GM21447 (cell line): ENCODE measurements around the gene FOLR2.
"Not testable (repeated sequence)": the region's sequence is repeated elsewhere in the genome, so short reads cannot be mapped to it uniquely, and the experiment has no call there.

Experiments
- ATAC-seq: cut with Tn5 transposase; IDR thresholded peaks from one replicate; pipeline ENCODE4 v1.9.1; 2021; ENCODE audit not compliant: unreplicated experiment

The FOLR2 gene

DNA sequence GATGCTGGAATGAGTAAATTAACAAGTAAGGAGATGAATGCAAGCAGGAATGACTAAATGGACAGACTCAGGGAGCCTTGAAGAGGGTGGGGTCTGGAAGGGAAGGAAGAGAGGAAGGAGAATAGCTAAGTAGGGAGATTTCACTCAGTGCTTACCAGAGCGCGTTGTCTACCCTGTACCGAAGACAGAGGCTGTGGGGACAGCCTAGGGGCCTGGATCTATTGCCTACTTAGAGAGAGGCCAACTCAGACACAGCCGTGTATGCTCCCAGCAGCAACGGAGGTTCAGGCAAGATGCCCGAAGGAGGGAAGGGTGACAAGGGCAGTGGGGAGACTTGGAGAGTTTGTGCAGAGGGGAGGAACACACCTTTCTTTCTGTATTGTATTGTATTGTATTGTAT is at the start of gene FOLR2:
FOLR2 (plus strand) TSS at position 157 of the 400 bp plus-strand sequence. CDS start 1,791 bp downstream, outside the sequence.
- no peak for ATAC-seq

DNA sequence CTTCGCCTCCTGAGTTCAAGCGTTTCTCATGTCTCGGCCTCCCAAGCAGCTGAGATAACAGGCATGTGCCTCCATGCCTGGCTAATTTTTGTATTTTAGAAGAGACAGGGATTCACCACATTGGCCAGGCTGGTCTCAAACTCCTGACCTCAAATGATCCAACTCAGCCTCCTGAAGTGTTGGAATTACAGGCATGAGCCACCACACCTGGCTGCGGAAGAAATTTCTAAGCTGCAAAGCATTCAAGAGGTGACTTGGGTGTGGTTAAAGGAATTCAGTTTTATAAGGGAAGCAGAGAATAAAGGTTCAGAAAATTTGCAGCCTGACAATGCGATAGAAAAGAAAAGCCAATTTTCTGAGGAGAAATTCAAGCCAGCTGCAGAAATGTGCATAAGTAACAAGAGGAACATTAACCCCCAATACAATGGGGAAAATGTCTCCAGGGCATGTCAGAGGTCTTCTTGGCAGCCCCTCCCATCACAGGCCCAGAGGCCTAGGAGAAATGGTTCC is 47.5 kb upstream of the FOLR2 start:
- not testable (repeated sequence) for ATAC-seq

DNA sequence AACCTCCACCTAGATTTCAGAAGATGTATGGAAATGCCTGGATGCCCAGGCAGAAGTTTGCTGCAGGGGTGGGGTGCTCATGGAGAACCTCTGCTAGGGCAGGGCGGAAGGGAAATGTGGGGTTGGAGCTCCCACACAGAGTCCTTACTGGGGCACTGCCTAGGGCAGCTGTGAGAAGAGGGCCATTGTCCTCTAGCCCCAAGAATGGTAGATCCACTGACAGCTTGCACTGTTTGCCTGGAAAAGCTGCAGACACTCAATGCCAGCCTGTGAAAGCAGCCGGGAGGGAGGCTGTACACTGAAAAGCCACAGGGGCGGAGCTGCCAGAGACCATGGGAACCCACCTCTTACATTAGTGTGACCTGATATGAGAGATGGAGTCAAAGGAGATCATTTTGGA is 46.8 kb upstream of the FOLR2 start:
- ATAC-seq = not testable (repeated sequence)

DNA sequence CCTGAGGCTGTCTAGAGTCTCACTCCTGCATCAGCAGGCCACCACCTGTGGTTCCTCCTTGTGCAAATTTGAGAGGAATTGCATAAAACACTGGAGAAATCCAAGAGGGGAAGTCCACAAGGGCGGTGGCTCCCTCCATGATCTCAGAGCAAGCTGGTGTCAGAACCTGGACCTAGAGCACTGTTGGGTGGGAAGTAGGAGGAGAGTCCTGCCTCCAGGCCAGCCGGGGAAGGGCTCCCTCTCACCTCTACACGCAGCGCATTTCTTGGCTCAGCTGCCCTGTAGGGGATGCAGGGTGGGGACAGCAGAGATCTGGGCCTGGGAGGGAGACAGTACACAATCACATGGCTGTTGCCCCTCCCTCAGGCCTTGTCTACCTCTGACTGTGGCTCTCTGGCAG is 44.6 kb upstream of the FOLR2 start:
- ATAC-seq = not testable (repeated sequence)

DNA sequence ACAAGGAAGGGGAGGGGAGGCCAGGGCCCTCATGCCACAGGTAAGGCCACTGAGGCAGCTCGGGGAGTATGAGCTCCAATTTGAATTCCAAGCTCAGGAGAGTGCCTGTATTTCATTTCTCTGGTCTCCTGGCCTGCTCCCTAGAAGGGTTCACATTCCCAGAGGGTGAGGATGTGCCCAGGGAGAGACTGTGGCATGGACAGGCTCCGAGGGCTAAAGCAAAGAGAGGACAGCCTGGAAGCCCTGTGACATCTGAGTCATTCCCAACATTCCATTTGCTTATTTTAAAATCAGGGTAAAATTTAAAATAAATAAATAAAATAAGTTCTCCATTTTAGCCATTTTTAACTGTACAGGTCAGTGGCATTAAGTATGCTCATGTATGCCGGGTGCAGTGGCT is 43.3 kb upstream of the FOLR2 start:
- no peak for ATAC-seq

DNA sequence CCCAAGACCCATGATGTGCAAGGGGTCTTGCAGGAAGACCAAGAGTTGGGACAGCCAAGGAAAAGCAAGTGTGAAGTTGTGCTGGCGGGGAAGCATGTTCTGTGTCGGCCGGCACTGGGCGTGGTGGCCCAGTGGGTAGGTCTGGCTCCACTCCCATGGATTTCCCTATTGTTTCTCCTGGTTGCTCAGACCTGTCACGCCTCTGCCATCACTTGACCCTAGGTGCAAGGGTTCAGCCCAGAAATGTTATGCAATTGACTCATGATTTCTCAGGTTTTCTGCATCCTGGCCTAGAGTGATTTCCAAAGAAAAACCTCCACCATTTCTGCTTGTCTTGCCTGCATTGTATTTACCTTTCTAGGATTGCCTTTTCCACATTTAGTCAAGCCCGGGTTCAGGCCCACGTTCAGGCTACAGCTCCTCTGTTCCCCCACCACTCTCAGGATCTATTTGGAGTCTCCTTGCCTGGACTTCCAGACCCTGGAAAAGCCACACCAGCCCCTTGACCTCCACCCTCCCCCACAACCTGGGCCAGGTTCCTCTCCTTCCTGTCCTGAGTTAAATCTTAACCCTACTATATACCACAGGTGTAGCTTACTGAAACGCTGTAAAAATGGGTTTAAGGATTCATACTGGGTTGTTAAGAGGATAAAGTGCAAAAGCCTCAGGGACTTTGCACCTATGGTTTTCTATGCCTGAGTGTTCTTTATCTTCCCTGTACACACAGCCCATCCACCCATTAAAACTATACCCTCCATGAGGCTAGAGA is 42.1 kb upstream of the FOLR2 start:
- no peak for ATAC-seq

DNA sequence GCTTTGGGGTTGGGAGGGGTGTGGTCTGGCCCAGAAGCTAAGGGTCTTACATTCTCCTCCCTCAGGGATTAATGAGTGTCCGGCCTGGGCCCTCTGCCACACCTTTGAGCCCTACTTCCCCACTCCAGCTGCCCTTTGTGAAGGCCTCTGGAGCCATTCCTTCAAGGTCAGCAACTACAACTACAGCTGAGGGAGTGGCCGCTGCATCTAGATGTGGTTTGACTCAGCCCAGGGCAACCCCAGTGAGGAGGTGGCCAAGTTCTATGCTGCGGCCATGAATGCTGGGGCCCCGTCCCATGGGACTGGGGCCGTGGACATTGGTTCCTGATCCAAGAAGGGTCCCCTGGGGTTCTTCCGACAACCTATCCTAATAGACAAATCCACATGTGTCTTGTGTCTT is 38.9 kb upstream of the FOLR2 start:
- ATAC-seq = no peak

DNA sequence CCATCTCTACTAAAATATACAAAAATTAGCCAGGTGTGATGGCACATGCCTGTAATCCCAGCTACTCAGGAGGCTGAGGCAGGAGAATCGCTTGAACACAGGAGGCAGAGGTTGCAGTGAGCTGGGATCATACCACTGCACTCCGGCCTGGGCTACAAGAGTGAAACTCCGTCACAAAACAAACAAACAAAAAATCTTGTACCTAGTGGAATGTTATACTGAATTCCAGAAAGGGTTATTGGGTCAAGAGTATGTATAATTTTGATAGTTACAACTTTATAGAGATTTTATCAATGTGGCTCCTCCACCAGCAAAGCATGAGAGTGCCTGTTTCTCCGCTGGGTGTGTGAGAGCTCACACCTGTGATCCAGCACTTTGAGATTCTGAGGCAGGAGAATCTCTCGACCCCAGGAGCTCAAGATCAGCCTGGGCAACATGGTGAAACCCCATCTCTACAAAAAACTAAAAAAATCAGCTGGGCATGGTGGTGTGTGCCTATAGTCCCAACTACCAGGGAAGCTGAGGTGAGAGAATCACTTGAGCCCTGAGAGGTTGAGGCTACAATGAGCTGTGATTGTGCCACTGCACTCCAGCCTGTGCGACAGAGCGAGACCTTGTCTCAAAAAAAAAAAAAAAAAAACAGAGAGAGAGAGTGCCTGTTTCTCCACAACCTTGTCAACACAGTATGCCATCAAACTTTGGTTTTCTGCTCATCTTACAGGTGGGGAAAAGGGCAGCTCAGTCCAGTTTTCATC is 37.4 kb upstream of the FOLR2 start:
- no peak for ATAC-seq

DNA sequence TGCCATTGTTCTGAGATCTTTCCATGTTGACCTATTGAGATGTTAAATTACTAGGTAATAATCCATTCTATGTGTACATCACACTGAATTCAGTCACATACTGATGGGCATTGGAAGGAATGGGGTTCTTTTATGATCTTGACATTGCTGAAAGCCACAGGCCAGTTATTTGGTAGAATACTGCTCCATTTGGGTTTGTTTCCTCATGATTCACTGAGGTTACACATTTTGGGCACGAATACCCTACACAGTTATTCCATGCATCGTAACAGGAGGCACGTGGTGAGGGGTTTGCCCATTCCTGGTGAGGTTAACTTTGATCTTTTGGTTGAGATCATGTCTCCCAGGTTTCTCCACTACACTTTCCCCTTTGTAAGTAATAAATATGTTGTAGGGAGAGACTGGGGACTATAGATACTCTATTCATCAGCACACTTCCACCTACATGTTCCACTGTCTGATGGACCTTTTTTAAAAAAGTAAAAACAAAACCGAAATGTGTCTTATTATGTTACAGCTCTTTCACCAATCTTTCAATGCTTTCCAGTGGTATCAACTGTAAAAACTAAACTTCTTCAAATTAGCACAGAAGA is 36.7 kb upstream of the FOLR2 start:
- no peak for ATAC-seq

DNA sequence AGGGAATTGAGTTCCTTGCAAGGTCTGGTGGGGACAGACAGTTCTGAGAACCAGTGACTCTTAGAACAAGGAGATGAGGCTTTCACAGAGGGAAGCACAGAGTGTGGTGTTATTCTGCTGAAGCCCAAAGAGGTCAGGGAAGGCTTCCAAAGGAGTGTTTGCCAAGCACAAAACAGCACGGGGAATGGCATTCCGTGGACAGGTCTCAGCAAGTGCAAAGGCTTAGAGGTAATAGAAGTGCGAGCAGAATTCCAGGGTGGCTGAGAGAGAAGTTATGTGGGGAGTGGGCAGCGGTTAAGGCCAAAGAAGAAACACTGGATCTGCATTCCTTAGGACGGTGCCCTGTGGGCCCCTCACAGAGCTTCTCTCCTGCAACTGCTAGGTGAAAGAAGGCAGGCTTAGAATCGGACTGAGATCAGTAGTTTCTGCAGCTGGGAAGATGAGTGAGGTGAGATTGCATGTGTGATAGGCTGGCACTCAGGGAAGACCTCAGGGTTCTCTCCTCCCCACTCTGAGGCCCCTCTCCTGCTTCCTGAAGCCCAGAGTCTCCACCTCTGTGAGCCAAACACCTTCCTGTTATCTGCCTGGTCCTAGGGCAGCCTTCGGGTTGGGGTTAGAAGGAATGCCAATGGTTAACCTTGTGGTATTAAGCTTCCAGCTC is 35.6 kb upstream of the FOLR2 start:
- not testable (repeated sequence) for ATAC-seq

DNA sequence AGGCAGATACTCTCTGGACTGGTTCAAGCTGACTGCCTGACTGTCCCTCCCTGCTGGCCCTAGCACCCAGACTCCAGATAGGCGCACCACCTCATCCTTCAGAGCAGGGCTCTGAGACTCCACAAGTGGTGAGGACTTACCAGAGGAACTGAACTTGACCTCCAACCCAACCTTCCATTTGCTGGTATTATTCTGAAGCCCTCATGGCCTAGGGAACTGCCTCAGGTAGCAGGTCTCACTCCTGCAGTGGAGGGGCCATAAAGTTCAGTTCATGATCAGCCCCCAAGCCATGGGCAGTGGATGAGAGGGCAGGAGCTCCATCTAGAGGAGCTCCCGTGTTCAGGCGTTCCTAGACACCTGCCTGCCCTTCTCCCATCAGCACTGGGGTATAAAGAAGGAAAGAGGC is 35.0 kb upstream of the FOLR2 start:
- not testable (repeated sequence) for ATAC-seq

DNA sequence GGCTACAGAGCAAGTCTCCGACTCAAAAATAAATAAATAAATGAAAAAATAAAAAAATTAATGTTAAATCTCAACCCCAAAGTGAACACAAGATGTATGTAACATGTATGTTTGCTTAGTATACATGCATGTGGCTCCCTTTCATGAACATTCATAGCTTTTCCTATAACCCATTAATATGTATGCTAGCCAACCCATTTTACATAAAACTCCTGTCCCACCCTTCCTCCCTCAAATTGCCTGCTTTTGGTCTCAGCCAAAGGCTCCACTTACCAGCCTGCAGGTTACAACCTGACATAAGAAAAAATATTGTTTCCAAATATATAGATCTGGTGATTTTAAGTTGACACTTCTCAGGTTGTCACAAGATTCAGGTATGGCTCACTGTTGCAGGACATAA is 28.3 kb upstream of the FOLR2 start:
- no peak for ATAC-seq

DNA sequence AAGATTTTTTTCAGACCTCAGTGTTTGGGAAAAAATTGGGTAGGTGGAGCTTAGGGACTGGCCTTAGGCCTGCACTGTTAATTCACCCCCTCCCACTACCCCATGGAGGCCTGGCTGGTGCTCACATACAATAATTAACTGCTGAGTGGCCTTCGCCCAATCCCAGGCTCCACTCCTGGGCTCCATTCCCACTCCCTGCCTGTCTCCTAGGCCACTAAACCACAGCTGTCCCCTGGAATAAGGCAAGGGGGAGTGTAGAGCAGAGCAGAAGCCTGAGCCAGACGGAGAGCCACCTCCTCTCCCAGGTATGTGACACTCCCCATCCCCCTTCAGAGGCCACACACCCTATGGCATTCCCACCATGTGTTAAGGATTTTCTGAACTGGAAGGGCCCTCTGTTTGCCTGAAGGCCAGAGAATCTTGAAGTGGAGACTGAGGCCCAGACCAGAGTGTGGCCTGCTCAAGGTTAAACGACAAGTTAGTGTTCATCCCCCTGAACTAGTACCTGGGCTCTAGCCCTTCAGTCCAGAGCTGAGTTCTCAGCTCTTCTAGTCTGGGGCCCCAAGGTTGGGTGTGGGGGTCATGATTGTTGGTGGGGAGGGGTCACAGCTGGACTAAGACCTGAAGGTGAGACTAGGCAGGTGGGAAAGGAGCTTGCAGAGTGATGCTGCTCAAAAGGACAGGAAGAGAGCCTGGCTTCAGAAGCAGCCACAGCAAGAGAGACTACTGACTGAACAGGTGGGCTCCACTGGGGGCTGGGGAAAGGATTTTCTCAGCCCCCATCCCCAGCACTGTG is 26.9 kb upstream of the FOLR2 start:
- no peak for ATAC-seq

DNA sequence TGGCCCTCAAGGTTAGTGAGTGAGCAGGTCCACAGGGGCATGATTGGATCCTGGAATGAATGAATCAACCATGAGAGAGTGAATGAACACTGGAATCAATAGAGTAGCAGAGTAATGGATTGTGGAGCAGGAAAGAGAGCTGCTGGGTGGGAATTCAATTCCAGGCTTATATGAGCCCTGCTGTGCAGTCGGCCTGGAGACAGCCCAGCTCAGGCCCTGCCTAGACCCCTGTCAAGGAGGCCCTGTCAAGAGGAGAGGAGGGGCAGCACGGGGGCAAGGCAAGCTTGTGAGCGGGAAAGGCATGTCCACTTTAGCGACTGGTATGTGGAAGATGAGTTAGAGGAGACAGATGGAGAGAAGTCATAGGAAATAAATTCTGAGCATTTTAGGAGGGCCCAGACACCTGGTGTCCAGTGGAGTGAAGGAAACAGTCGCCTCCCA is 25.9 kb upstream of the FOLR2 start:
- no peak for ATAC-seq

DNA sequence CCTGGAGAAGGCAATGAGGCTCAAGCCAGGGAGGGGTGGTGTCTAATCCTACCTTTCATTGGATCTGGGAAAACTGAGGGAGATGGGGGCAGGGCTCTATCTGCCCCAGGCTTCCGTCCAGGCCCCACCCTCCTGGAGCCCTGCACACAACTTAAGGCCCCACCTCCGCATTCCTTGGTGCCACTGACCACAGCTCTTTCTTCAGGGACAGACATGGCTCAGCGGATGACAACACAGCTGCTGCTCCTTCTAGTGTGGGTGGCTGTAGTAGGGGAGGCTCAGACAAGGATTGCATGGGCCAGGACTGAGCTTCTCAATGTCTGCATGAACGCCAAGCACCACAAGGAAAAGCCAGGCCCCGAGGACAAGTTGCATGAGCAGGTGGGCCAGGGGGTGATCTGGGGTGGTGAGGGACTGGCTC is 24.6 kb upstream of the FOLR2 start, which contains the start of gene FOLR1:
FOLR1 (plus strand) TSS at position 180 of the 421 bp plus-strand sequence; CDS start at position 214, 34 bp downstream.
- ATAC-seq = no peak

DNA sequence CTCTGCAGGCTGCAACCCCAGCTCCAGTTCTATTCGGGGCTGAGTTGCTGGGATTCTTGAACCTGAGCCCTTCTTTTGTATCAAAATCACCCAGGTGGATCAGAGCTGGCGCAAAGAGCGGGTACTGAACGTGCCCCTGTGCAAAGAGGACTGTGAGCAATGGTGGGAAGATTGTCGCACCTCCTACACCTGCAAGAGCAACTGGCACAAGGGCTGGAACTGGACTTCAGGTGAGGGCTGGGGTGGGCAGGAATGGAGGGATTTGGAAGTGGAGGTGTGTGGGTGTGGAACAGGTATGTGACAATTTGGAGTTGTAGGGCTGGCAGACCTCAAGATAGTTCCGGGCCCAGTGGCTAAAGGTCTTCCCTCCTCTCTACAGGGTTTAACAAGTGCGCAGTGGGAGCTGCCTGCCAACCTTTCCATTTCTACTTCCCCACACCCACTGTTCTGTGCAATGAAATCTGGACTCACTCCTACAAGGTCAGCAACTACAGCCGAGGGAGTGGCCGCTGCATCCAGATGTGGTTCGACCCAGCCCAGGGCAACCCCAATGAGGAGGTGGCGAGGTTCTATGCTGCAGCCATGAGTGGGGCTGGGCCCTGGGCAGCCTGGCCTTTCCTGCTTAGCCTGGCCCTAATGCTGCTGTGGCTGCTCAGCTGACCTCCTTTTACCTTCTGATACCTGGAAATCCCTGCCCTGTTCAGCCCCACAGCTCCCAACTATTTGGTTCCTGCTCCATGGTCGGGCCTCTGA is 20.9 kb upstream of the FOLR2 start:
- ATAC-seq = no peak

DNA sequence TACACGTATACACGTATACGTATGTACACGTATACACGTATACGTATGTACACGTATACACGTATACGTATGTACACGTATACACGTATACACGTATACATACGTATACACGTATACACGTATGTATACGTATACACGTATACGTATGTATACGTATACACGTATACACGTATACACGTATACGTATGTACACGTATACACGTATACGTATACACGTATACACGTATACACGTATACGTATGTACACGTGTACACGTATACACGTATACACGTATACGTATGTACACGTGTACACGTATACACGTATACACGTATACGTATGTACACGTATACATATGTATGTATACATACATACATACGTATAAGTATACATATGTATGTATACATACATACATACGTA is 15.1 kb upstream of the FOLR2 start:
- not testable (repeated sequence) for ATAC-seq

DNA sequence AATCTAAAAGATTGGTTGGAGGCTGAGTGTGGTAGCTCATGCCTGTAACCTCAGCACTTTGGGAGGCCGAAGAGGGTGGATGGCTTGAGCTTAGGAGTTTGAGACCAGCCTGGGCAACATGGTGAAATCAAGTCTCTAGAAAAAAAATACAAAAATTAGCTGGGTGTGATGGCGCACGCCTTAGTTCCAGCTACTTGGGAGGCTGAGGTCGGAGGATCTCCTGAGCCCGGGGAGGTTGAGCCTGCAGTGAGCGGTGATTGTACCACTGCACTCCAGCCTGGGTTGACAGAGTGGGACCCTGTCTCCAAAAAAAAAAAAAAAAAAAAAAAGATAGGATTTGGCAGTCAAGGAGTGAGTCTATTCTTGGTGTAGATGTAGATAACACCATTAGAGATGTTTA is 14.0 kb upstream of the FOLR2 start:
- no peak for ATAC-seq

DNA sequence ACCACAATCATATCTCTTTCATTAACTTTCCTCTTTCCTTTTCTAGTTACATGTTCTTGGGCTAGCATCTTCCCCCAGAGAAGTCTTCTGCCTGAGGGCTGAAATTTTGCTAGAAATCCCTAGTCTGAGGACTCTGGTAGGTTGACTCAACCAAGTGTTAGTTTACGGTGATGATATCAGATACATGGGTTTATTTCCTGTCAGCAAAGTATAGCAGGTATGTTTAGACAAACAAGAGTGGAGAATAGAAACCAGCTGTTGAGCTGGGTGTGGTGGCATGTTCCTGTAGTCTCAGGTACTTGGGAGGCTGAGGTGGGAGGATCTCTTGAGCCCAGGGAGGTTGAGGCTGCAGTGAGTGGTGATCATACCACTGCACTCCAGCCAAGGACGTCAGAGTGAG is 13.4 kb upstream of the FOLR2 start:
- ATAC-seq = no peak
